Fibroblast of lung (primary cell): ENCODE results near the gene WDFY1. TPM values are rescaled to one million over a fixed set of nuclear protein-coding genes. Genes with fewer than 3 reads are reported as not detected.

Experiments
- DNase-seq, 2 donors: peaks; one replicate each; pipeline versions ENCODE4 v3.0.0 to v3.0.0-alpha.2; 2010; ENCODE audit warnings: low read depth in 2 of 2
- H2AFZ ChIP-seq: 2 replicates; pipeline ENCODE4 v1.5.1; 2012; ENCODE audit warnings: low read length, control low read depth, inconsistent platforms
- H3K27ac ChIP-seq: 2 replicates; pipeline ENCODE4 v1.5.1; 2011; ENCODE audit warnings: low read length, control low read depth; ENCODE audit not compliant: insufficient read depth
- H3K27me3 ChIP-seq: 2 replicates; pipeline ENCODE4 v1.5.1; 2011; ENCODE audit warnings: mild to moderate bottlenecking, low read length; ENCODE audit not compliant: control insufficient read depth, insufficient read depth
- H3K36me3 ChIP-seq: 2 replicates; pipeline ENCODE4 v1.5.1; 2011; ENCODE audit warnings: low read length; ENCODE audit not compliant: control insufficient read depth, insufficient read depth
- H3K4me1 ChIP-seq: 2 replicates; pipeline ENCODE4 v1.5.1; 2011; ENCODE audit warnings: low read length; ENCODE audit not compliant: control insufficient read depth, insufficient read depth; ENCODE audit errors: extremely low read depth
- H3K4me2 ChIP-seq: 2 replicates; pipeline ENCODE4 v1.5.1; 2011; ENCODE audit warnings: low read length, control low read depth; ENCODE audit not compliant: insufficient read depth; ENCODE audit errors: extremely low read depth
- H3K4me3 ChIP-seq, 4 experiments: fragments of 200-600 bp in 1 of 4; sonication (generic) in 1 of 4; replicated peaks in 1 of 4; 2 replicates each; pipeline ENCODE4 v1.5.1; 2011 to 2016; ENCODE audit warnings: low read length in 4 of 4, low read depth in 3 of 4, mild to moderate bottlenecking in 3 of 4, control low read depth in 2 of 4, inconsistent platforms in 1 of 4, mixed read lengths in 1 of 4; ENCODE audit not compliant: insufficient read depth in 1 of 4; ENCODE audit errors: control extremely low read depth in 1 of 4
- H3K79me2 ChIP-seq: 2 replicates; pipeline ENCODE4 v1.5.1; 2012; ENCODE audit warnings: mild to moderate bottlenecking, low read length, inconsistent platforms; ENCODE audit not compliant: control insufficient read depth, insufficient read depth
- H3K9ac ChIP-seq: 2 replicates; pipeline ENCODE4 v1.5.1; 2011; ENCODE audit warnings: mild to moderate bottlenecking, low read length, control low read depth; ENCODE audit not compliant: insufficient read depth
- H3K9me3 ChIP-seq: 2 replicates; pipeline ENCODE4 v1.5.1; 2012; ENCODE audit warnings: low read depth, low read length; ENCODE audit not compliant: control insufficient read depth, insufficient read depth
- H4K20me1 ChIP-seq: 2 replicates; pipeline ENCODE4 v1.5.1; 2011; ENCODE audit warnings: low read length; ENCODE audit not compliant: control insufficient read depth, insufficient read depth; ENCODE audit errors: extremely low read depth
- CTCF ChIP-seq, 2 donors: IDR thresholded peaks in 1 of 2; conservative IDR thresholded peaks in 1 of 2; 1 replicate in 1 of 2; 2 replicates in 1 of 2; pipeline ENCODE4 v1.5.1; 2011 to 2012; ENCODE audit warnings: low read length in 2 of 2, control low read depth in 1 of 2, inconsistent platforms in 1 of 2, low read depth in 1 of 2, mild to moderate bottlenecking in 1 of 2
- EZH2 ChIP-seq: IDR thresholded peaks from 2 replicates; pipeline ENCODE4 v1.5.1; 2012; ENCODE audit warnings: low read length, control low read depth, mild to moderate bottlenecking; ENCODE audit errors: missing control alignments
- polyA plus RNA-seq, 2 donors: library from polyadenylated mRNA; depleted of rRNA in 1 of 2; stranded (reverse) in 1 of 2; unstranded in 1 of 2; fragments of >200 nt; gene quantifications; 2 replicates each; pipeline ENCODE4 v1.2.1, GENCODE V29; 2011 to 2012; ENCODE audit warnings: missing spikeins in 1 of 2
- total RNA-seq: library from RNA; depleted of rRNA; stranded (reverse); fragments of >200 nt; gene quantifications from 2 replicates; pipeline ENCODE4 v1.2.1, GENCODE V29; 2014

WDFY1 gene
- total and polyA plus RNA-seq, 2 donors (not counting 1 experiment from before 2014, with no cell fraction given): 79.1 to 156 TPM

GRCh38 chr2:223835701-223836532 is 109.2 kb downstream of the WDFY1 start:
- Histone ChIP-seq H3K4me3 (no peak overlapping the region), H3K27ac (no peak overlapping the region), H3K36me3 (no peaks in the 10 kb centered on the region), H4K20me1 (no peaks in the 10 kb centered on the region), H3K27me3 (no peaks in the 10 kb centered on the region), H3K4me1 (peaks cover 4% of the 10 kb centered on the region), H3K9me3 (no peaks in the 10 kb centered on the region), H3K4me2 (no peak overlapping the region), H3K9ac (no peak overlapping the region), H2AFZ (no peak overlapping the region), H3K79me2 (no peaks in the 10 kb centered on the region)
- TF ChIP-seq CTCF (conservative IDR thresholded peaks at IDR 0.05 in 1 of 2, IDR thresholded peaks at IDR 0.05 in 1 of 2; ENCODE audit: low read depth in 1 of 2, low read length in 2 of 2) (no peak), EZH2 (no peak)
- peak in 1 of 2 donors; percentile 38 for DNase-seq

- H3K4me3 ChIP-seq: no peak overlapping the region
- no peak overlapping the region for H3K27ac ChIP-seq
- no peak overlapping the region for H2AFZ ChIP-seq
- TF ChIP-seq CTCF (conservative IDR thresholded peaks at IDR 0.05 in 1 of 2, IDR thresholded peaks at IDR 0.05 in 1 of 2; ENCODE audit: low read depth in 1 of 2, low read length in 2 of 2) (no peak), EZH2 (no peak)
- no peaks in the 10 kb centered on the region for H3K36me3 ChIP-seq
- no peaks in the 10 kb centered on the region for H3K27me3 ChIP-seq
- peaks cover 4% of the 10 kb centered on the region for H3K4me1 ChIP-seq
- no peak overlapping the region for H3K9ac ChIP-seq
- no peaks in the 10 kb centered on the region for H3K79me2 ChIP-seq
- DNase-seq: no peak
- H3K9me3 ChIP-seq: no peaks in the 10 kb centered on the region
- H3K4me2 ChIP-seq: no peak overlapping the region
- no peaks in the 10 kb centered on the region for H4K20me1 ChIP-seq
Observed at GRCh38 chr2:223834431-223834830, 110.7 kb downstream of the WDFY1 start.

GRCh38 chr2:223832241-223832903 is 112.8 kb downstream of the WDFY1 start:
- H3K9ac ChIP-seq: no peak overlapping the region
- no peak overlapping the region for H3K27ac ChIP-seq
- H3K27me3 ChIP-seq: no peaks in the 10 kb centered on the region
- H3K4me1 ChIP-seq: peaks cover 4% of the 10 kb centered on the region
- no peak overlapping the region for H3K4me2 ChIP-seq
- no peaks in the 10 kb centered on the region for H4K20me1 ChIP-seq
- H3K36me3 ChIP-seq: no peaks in the 10 kb centered on the region
- H2AFZ ChIP-seq: no peak overlapping the region
- TF ChIP-seq CTCF (conservative IDR thresholded peaks at IDR 0.05 in 1 of 2, IDR thresholded peaks at IDR 0.05 in 1 of 2; ENCODE audit: low read depth in 1 of 2, low read length in 2 of 2): no peak
- TF ChIP-seq EZH2: no peak
- no peaks in the 10 kb centered on the region for H3K79me2 ChIP-seq
- no peak overlapping the region for H3K4me3 ChIP-seq
- H3K9me3 ChIP-seq: no peaks in the 10 kb centered on the region
- no peak for DNase-seq
